HepG2 (cell line): Measurements from ENCODE around the gene RBCK1. TPM values are rescaled to one million over a fixed set of nuclear protein-coding genes. Genes with fewer than 3 reads are reported as not detected.

ENCODE experiments used
- AGO1 ChIP-seq: fragments of 200-400 bp; formaldehyde crosslinking; IDR thresholded peaks from 2 replicates; pipeline ENCODE4 v1.6.1; 2017; ENCODE audit warnings: mild to moderate bottlenecking, low read depth, low read length, moderate library complexity; ENCODE audit not compliant: poor library complexity, severe bottlenecking
- CBFB ChIP-seq: sonication (generic); formaldehyde crosslinking; IDR thresholded peaks from 2 replicates; pipeline ENCODE4 v1.4.0; 2020; ENCODE audit warnings: missing genetic modification reagents
- GLI4 ChIP-seq: sonication (generic); formaldehyde crosslinking; IDR thresholded peaks from 2 replicates; pipeline ENCODE4 v1.5.1; 2020; ENCODE audit warnings: missing genetic modification reagents, mild to moderate bottlenecking, moderate library complexity, borderline replicate concordance
- GMEB1 ChIP-seq: sonication (generic); formaldehyde crosslinking; IDR thresholded peaks from 2 replicates; pipeline ENCODE4 v1.5.1; 2020; ENCODE audit warnings: missing genetic modification reagents, mild to moderate bottlenecking, borderline replicate concordance
- HOXA5 ChIP-seq: sonication (generic); formaldehyde crosslinking; IDR thresholded peaks from 2 replicates; pipeline ENCODE4 v1.4.0; 2020; ENCODE audit warnings: missing genetic modification reagents
- JARID2 ChIP-seq: sonication (generic); formaldehyde crosslinking; IDR thresholded peaks from 2 replicates; pipeline ENCODE4 v1.8.1; 2023; ENCODE audit warnings: missing genetic modification reagents, inconsistent platforms; ENCODE audit not compliant: insufficient replicate concordance
- JDP2 ChIP-seq: sonication (generic); formaldehyde crosslinking; IDR thresholded peaks from 2 replicates; pipeline ENCODE4 v1.8.1; 2022; ENCODE audit warnings: missing genetic modification reagents, borderline replicate concordance
- MTERF4 ChIP-seq: sonication (generic); formaldehyde crosslinking; IDR thresholded peaks from 2 replicates; pipeline ENCODE4 v1.8.0; 2023; ENCODE audit warnings: mild to moderate bottlenecking, missing genetic modification reagents
- MZF1 ChIP-seq: sonication (generic); formaldehyde crosslinking; IDR thresholded peaks from 2 replicates; pipeline ENCODE4 v1.8.1; 2023; ENCODE audit warnings: mild to moderate bottlenecking, missing genetic modification reagents, borderline replicate concordance
- NFATC3 ChIP-seq: sonication (generic); formaldehyde crosslinking; IDR thresholded peaks from 2 replicates; pipeline ENCODE4 v1.5.1; 2020; ENCODE audit warnings: mild to moderate bottlenecking, missing genetic modification reagents
- NR2C2 ChIP-seq: sonication (generic); formaldehyde crosslinking; IDR thresholded peaks from 2 replicates; pipeline ENCODE4 v1.4.0; 2020; ENCODE audit warnings: missing genetic modification reagents, mild to moderate bottlenecking, moderate library complexity, borderline replicate concordance
- PHF21A ChIP-seq: sonication (generic); formaldehyde crosslinking; IDR thresholded peaks from 2 replicates; pipeline ENCODE4 v1.5.0; 2020; ENCODE audit warnings: mild to moderate bottlenecking, missing genetic modification reagents
- SIX1 ChIP-seq: sonication (generic); formaldehyde crosslinking; IDR thresholded peaks from 2 replicates; pipeline ENCODE4 v1.4.0; 2020; ENCODE audit warnings: missing genetic modification reagents, borderline replicate concordance
- SIX4 ChIP-seq: sonication (generic); formaldehyde crosslinking; IDR thresholded peaks from 2 replicates; pipeline ENCODE4 v1.4.0; 2020; ENCODE audit warnings: missing genetic modification reagents
- SRSF4 ChIP-seq: fragments of 200-400 bp; formaldehyde crosslinking; IDR thresholded peaks from one replicate; pipeline ENCODE4 v1.6.1; 2018; ENCODE audit warnings: mild to moderate bottlenecking, low read depth, low read length, moderate library complexity; ENCODE audit not compliant: poor library complexity, severe bottlenecking
- ZFP41 ChIP-seq: sonication (generic); formaldehyde crosslinking; IDR thresholded peaks from 2 replicates; pipeline ENCODE4 v1.4.0; 2020; ENCODE audit warnings: mild to moderate bottlenecking, missing genetic modification reagents, borderline replicate concordance
- ZFYVE20 ChIP-seq: sonication (generic); formaldehyde crosslinking; IDR thresholded peaks from 2 replicates; pipeline ENCODE4 v1.8.0; 2023; ENCODE audit warnings: low read depth, mild to moderate bottlenecking, moderate library complexity, missing genetic modification reagents, borderline replicate concordance
- ZNF652 ChIP-seq: IDR thresholded peaks from 2 replicates; pipeline ENCODE4 v1.6.1; 2016; ENCODE audit warnings: low read depth, borderline replicate concordance
- ZNF687 ChIP-seq: sonication (generic); formaldehyde crosslinking; IDR thresholded peaks from 2 replicates; pipeline ENCODE4 v1.5.1; 2020; ENCODE audit warnings: mild to moderate bottlenecking, missing genetic modification reagents, moderate library complexity
- ZNF777 ChIP-seq: sonication (generic); formaldehyde crosslinking; IDR thresholded peaks from 2 replicates; pipeline ENCODE4 v1.4.0; 2020; ENCODE audit warnings: missing genetic modification reagents
- ZNF883 ChIP-seq: sonication (generic); formaldehyde crosslinking; IDR thresholded peaks from 2 replicates; pipeline ENCODE4 v1.5.1; 2020; ENCODE audit warnings: mild to moderate bottlenecking, missing genetic modification reagents; ENCODE audit errors: not compliant biosample characterization
- ZSCAN22 ChIP-seq: sonication (generic); formaldehyde crosslinking; IDR thresholded peaks from 2 replicates; pipeline ENCODE4 v1.4.0; 2020; ENCODE audit warnings: mild to moderate bottlenecking, missing genetic modification reagents
- polyA plus RNA-seq, 8 experiments: library from polyadenylated mRNA; depleted of rRNA in 3 of 8; stranded (reverse) in 7 of 8; unstranded in 1 of 8; fragments of >200 nt; fragmentation: Illumina TruSeq in 4 of 8; extraction: Trizol in 4 of 8; gene quantifications; 2 replicates each; pipeline versions ENCODE4 v1.2.1 to v1.2.3, GENCODE V29; 2011 to 2016; ENCODE audit warnings: low read depth in 4 of 8, missing spikeins in 1 of 8, mixed read lengths in 1 of 8; ENCODE audit not compliant: insufficient read depth in 1 of 8
- total RNA-seq, 5 experiments: library from RNA; depleted of rRNA; stranded (reverse); fragments of >200 nt; fragmentation: Illumina TruSeq; extraction: Trizol; gene quantifications; 2 replicates each; pipeline ENCODE4 v1.2.3, GENCODE V29; 2016; ENCODE audit warnings: low read depth in 1 of 5

Gene RBCK1
- total and polyA plus RNA-seq, 2 of the 13 experiments (the other 11 are each of a cell fraction or from before 2014, with no cell fraction given): 149 to 215 TPM

GRCh38 chr20:461254-462198 lies 53.4 kb downstream of the RBCK1 start (continued):
- TF ChIP-seq ZNF777 (CRISPR knock-in tag): peak; percentile 88
- TF ChIP-seq HOXA5 (CRISPR knock-in tag): no peak
- no peak for TF ChIP-seq JDP2 (CRISPR knock-in tag)
- TF ChIP-seq SIX4 (CRISPR knock-in tag): no peak
- no peak for TF ChIP-seq ZNF883 (CRISPR knock-in tag)
- no peak for TF ChIP-seq JARID2 (CRISPR knock-in tag)
- no peak for TF ChIP-seq AGO1
- TF ChIP-seq GMEB1 (CRISPR knock-in tag): no peak
- no peak for TF ChIP-seq ZFYVE20 (CRISPR knock-in tag)
- no peak for TF ChIP-seq SRSF4
- TF ChIP-seq NFATC3: no peak
- peak; percentile 9; the same call in 1 of the 2 replicates for TF ChIP-seq NR2C2
- no peak for TF ChIP-seq SIX1
- no peak for TF ChIP-seq MTERF4 (CRISPR knock-in tag)
- peak; percentile 68; the same call in 1 of the 2 replicates for TF ChIP-seq ZFP41 (CRISPR knock-in tag)
- TF ChIP-seq ZSCAN22 (CRISPR knock-in tag): 0 out of 2 replicates have a peak, but pooled peaks have one; percentile 15
- 0 out of 2 replicates have a peak, but pooled peaks have one; percentile 6 for TF ChIP-seq PHF21A (CRISPR knock-in tag)
- TF ChIP-seq GLI4 (CRISPR knock-in tag): no peak; the same call in 1 of the 2 replicates
- peak; percentile 85 for TF ChIP-seq ZNF687 (CRISPR knock-in tag)
- TF ChIP-seq ZNF652 (CRISPR knock-in tag): no peak
- no peak for TF ChIP-seq MZF1 (CRISPR knock-in tag)
- TF ChIP-seq CBFB: no peak
